Measurements from ENCODE around the gene ZMIZ1.

Gene ZMIZ1

DNA sequence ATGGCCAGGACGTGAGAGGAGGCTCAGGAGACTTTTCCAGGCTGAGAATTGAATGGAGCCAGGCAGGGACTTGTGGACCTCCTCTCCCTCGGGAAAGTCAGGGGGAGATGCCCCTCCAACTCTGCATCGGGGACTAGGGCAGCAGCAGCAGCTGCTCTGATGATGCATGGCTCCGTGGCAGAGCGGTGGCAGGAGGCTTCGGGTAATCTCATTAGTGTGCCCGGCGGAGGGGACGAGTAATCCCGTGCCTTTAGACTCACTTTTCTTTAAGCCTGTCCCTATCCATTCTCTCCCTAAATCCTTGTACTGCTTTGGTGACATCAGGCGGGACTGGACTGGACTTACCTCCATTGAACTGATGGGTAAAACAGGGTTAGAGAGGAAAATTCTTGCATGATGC is 75.1 kb downstream of the ZMIZ1 start:
- no peak for DNase-seq

DNA sequence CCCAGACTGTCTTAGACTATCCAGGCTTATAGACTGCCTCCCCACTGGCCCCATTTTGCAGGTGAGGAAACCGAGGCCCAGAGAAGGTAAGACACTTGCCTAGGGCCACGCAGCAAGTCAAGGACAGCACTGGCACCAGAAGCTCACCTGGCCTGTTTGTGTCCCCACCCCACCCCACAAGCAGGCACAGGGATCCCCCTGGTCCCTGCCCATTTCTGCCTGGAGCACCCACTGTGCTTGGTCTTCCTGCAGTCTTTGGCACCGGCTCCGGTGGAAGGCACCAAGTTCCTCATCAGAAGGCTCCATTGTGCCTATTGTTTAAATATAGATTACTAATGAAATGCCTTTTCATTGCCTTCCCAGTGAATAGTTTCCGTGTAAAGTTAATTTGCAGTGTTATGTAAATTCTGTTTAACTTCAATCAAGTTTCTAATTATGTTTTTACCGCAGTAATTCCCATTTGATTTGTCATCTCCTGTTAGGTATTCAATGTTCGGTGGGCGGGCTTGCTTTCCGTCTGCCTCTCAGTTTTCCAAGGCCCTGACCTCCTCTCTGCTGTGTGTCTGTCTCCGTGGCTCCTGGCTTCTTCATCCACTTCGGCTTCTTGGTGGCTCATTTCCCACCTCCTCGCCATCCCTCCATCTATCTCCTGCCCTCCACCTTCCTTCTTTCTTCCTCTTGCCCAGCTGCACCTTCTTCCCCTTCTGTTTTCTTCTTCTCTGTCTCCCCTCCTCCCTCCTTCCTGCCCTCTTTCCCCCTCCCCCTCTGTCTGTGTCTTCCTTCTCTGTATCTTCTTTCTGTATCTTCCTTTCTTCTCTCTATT is 75.8 kb downstream of the ZMIZ1 start:
- DNase-seq, result no peak

DNA sequence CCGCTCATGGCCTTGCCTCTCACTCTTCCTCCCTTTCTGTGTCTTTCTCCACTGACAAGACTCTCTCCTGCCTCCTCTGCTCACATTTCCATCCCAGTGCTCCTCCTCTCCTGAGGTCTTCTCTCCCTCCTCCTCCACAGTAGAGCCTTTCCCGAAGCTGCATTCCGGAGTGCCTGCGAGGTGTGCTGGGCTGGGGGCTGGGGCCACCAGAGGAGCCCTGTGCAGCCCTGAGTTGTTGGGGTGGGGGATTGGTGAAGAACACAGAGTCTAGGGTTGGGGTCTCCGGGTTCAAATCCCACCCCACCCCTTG is 76.4 kb downstream of the ZMIZ1 start:
- no peak for DNase-seq

DNA sequence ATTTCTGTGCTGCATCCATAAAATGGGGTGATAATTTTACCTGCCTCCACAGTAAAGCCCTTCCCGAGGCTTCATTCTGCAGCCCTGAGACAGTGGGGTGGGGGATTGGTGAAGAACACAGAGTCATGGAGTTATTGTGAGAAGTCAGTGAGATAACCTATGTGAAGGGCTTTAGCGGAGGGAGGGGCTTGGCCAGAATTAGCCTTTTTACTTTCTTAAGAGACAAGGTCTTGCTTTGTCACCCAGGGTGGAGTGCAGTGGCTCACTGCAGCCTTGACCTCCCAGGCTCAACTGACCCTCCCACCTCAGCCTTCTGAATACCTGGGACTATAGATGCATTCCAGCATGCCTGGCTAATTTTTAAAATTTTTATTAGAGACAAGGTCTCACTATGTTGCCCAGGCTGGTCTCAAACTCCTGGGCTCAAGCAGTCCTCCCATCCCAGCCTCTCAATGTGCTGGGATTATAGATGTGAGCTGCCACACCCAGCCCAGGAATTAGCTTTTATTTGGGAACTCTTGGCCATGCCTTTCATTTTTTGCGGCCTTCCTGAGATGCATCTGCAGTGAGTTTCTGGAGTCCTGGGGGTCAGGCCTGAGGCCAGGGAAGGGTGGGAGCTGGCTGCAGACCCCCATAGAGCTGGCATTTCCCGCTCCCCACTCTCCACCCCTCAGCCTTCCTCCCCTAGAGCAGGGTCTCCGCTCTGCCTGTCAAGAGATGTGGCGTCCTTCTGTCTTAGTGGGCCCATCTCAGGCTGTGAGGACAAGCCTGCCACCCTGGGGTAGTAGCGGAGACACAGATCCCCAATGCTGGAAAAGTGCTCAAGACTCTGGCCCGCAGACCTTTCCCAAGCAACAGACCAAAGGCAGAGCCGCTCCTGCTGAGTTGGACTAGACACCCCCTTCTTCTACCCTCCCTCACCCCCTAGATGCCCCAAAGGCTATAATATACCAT is 77.0 kb downstream of the ZMIZ1 start:
- DNase-seq, result no peak

DNA sequence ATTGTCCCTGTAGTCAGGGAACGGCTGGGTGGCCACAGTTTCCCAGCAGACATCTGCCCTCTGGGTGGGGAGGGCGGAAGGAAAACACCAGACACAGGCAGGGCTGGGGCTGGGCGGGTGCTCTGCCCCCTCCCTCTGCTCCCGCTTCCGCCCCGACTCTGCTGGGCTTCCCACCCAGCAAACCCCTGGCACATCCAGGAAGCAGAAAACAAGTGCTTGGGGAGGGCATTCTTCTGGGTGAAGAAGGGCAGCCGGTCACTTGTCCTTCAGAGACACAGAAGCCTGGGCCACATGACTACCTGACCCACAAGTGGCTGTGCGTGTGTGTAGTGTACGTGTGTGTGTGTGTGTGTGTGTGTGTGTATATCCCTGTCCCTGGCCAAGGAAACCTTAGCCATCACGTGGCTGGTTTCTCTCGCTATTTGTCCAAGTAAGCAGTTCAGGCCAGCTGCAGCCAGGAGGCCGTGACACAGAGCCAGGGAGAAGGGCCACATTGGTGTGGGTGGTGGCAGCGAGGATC is 77.9 kb downstream of the ZMIZ1 start:
- DNase-seq, result no peak

DNA sequence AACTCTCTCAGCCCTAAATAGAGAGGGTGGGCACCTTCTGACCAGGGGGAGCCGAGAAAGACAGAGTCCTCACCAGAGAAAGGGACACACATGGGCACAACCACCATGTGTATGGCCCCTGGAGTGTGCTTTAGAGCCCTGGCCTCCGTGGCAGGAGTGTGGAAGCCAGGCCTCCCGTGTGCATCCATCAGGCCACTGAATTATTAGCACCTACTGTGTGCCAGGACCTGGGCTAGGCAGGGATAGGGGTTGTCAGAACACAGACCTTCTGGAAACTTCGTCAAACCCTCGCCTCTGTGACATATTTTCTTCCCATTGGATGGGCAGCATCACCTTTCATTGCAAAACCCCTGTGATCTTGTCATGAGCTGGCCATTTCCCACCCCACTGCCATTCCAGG is 78.5 kb downstream of the ZMIZ1 start:
- no peak for DNase-seq

DNA sequence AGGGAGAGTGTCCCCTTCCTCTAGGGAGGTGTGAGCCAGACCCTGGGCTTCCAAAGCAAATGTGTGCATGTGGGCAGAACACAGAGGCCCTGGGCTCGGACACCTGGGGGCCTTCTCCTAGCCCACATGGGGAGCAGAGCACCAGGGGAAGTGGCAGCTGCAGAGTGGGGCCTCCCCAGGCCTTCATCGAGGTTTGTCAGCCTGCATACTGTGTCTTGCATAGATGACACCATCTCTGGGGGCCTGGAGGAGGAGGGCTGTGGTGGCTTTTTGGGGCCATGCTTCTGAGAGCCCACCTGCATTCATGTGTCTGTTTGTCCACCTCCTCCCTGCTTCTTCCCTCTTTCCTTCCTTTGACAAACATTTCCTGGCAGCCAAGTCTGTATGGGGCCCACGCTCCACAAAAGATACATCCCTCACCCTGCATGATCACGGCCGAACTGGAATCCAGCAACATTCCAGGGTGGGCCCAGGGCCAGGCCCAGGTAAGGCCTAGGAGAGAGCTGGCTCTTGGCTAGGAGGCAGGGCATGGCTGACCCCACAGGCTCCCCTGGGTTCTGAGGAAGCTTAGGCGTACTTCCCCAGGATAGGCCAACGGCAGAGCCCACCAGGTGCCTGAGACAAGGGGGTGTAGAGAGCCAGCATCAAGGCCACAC is 79.2 kb downstream of the ZMIZ1 start:
- DNase-seq, result no peak

DNA sequence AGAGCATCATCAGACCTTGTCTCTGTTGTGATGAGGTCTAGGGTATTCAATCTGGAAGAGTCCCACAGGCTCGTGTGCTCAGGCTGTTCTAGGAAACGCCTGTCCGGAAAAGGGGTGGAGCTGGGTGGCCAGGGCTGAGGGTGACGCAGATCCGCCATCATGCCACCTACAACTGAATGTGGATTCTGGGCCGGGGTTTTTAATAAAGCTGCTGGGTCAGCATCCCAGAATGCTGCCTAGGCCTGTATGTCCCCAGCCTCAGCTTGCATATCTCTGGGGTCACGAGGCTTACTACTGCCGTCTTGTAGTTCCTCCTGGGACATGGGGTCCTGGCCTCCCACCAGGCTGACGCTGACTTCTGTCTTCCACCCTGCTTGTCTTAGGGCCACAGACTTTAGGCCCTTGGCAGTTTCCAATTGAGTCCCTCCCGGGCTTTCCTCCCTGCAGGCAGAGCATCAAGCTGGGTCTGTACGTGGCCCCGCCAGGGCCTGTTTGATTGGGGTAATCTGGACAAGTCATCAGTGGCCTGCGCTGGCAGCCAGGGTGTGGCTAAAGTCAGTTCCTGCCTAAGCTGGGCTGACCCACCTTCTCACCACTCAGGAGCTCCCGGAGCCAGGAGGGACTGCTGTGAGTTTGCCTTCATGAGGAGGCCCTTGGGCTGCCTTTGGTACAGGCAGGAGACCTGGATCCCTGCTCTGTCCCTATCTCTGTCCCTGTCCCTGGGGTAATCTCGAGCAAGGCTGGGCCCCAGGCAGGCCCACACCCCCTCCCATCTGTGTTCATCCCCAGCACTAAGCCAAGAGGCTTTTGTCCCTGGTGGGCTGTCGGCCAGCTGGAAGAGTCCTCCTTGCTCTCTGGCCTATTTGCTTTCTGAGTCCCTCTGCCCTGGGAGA is 79.9 kb downstream of the ZMIZ1 start:
- DNase-seq, result no peak

DNA sequence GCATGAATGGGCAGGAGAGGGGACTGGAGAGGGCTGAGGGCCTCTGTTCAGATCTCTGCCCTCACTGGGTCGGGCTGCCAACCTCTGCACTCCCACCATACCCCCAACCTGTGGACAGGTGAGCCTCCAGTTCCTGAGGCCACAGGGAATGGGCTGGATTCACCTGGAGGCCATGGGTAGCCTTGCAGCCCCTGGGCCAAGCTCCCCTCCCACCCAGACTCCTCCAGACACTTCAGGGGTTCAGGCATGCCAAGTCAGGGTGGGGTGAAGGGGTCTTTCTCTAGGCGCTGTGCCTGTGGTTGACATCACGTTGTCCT is 80.5 kb downstream of the ZMIZ1 start:
- DNase-seq, result no peak

DNA sequence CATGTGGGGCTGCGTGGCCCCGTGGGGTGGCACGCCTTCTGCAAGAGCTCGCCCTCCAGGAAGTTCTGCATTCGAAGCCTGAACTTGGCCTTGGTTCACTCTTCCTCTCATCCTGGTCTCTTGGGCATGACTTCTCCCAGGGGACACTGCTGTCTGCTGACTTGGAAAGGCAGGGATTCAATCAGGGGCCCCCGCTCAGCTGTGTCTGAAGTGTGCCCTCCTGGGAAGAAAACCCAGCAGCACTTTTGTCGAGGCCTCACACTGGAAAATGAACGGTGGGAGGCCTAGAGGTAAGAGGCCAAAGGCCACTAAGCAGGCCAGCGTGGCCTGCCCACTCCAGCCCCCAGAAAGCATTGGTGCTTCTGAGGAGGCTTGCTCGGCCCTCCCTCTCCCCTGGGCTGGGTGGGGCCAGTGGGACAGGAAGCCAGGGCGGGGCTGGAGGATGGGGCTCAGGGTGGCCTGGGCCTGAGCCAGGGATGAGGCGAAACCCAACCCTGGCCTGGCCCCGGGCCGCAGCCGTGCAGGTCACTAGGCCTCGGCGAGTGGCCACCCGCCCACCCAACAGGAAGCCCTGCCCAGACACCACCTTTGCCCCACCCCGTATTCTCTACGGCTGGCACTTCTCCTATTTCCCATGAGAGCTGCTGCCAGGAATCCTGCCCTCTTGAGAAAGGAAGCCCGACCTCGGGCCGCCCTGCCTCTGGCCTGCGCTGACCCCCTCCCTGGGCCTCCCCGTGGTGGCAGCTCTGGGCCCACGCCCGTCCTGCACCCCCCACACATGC is 81.1 kb downstream of the ZMIZ1 start:
- DNase-seq, result no peak

DNA sequence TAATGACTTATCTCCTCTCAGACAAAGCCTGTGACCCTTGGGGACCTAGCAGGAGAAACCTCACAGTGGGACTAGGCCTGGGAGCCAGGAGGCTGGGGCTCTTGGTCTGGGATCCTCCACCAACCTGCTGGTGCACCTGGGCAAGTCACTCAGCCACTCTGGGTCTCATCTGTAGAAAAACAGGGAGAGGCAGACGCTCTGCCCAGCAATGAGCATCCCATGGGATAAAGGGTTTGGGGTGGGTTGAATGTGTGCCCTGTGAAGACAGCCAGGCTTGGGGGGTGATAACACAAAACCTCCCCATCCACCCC is 81.6 kb downstream of the ZMIZ1 start:
- no peak for DNase-seq

DNA sequence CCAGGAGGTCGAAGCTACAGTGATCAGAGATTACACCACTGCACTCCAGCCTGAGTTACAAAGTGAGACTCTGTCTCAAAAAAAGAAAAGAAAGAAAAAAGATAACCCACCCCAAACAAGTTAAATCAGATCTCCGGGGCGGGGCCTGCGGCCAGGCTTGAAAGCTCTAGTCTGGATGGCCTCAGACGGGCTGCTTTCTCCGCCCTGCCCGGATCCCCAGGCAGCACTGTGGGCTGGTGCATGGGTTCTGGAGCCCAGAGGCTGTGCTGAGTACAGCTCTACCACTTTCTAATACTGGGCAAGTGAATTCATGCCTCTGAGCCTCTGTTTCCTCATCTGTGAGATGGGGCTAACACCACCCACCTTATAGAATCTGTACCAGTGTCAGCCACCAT is 83.7 kb downstream of the ZMIZ1 start:
- DNase-seq, result no peak

DNA sequence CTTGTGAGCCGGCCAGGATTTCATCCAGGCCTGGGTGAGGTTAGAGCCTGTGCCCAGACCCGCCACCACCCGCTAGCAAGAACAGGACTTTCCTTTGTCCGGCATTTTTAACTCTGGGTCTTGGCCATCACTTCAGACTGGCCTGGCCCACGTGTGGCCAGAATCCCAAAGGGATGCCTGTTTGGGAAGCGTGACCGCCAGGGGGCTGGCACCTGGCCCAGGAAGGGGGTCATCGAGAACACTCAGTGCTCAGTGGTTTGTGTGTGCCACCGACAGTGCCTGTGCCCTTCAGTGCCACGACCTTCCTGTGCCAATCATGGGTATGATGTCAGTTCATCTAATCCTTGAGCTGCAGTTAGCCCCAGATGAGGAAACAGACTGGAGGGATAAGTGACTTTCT is 85.0 kb downstream of the ZMIZ1 start:
- no peak for DNase-seq

DNA sequence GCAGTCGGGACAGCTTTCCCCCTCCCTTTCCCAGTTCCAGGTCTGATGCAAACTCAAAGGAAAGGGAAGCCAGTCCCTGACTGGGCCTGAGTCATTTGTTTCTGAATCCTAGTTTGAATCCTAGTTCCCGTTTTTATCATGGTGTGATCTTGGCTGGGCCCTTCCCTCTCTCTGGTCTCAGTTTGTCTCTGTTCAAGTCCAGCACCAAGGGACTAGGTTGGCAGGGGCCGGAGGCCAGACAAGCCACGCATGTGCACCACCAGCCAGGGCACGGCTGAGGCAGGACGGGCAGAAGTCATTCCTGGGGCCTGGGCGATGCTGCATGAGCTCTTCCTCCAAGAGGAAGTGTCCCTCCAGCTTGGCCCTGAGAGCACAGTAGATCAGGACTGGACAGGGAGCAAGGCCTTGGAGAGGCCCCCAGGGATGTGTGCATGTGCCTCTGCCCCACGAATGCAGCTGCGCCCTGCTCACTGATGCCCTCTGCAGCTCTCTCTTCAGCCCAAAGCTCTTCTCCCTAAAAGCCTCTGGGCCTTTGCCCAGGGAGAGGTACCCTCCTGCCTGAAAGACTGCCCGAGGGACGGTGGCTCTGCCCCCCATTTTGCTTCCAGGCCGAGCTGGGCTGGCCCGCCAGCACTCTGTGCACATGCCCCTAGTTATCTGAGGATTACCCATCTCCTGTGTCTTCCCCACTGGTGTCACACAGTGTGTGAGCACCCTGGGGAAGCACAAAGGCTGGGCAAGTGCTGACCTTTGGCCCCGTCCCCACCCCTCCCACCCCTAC is 86.7 kb downstream of the ZMIZ1 start:
- DNase-seq, result no peak

DNA sequence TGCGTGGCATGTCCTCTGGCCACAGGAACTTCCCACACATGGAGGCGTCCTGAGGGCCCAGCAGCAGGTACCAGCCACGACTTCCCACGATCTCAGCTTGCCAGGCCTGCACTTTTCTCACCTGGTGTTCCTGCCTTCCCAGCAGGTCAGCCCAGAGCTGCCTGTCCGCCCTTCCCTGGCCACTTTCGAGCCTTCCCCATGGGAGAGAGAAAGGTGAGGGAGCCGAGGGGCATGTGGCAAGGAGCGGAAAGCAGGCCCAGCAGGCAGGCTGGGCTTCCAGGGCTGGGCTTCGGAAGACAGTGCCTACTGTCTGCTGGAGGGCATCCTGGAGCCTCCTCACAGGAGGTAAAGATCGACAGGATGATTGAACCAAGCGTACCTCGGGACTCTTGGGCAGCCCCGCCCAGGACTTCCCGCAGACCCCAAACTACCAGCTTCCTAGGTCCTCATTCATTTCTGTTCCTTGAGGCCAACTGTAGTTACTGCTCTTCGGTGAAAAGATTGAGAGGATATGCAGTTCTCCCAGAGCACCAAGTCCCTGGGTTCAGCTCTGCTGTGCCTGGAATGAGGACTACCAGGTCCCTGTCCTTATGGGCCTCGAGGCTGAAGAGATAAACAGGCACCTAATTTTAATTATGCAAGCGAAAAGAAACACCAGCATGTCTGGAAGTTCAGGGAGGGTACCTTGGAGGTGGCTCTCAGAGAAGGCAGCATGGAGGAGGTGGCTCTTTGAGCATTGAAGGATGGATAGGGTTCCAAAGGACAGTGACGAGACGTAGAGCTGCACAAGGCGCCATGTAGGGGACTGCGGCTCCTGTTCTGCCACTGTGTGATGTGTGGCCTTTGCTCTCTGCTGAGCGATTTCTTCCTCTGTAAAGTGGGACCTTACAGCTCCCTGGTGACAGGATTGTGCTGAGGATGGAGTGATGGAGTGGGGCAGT is 87.8 kb downstream of the ZMIZ1 start:
- no peak for DNase-seq

DNA sequence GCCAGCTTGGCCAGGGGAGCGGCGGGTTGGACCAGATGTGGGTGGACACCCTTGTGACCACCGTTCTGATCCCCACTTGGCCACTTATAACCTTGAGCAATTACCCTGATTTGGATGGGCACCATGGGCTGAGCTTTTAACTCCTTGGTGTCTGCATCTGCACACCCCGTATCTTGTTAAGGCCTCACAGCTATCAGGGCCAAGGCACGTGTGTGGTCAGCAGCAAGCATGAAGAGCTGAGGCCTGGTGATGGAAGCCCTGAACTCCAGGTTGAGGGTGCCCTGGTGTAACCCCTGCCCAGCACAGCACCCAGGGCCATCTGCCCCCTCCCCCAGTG is 89.2 kb downstream of the ZMIZ1 start:
- DNase-seq, result no peak

DNA sequence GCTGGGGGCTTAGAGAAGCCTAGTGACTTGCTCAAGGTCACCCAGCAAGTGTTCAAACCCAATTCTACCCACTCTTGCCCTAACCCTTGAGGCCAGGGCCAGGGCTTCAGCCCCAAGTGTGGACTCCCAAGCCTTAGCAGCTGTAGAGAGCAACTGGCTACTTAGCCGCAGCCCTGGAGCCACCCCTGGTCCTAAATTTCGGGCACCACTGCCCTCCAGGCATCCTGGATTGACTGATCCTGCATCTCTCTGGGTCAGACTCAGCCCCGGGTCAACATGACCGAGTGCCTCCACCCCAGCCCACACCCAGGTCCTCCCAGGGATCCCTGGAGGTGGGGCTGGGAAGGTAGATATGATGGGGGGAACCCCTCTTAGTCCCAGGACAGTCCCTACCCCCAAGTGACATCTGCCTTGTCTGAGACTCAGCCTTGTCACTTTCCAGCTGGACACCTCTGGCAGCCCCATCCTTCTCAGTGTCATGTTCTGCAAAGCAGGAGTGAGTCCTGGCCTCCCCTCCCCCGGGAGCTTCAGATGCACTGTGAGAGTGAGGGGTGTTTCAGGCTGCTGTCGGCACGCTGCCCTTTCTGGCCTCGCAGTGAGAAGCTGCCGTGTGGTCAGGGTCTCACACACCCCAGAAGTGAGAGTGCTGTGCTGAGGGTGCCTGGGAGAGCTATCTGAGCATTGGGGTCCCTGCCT is 89.8 kb downstream of the ZMIZ1 start:
- no peak for DNase-seq

DNA sequence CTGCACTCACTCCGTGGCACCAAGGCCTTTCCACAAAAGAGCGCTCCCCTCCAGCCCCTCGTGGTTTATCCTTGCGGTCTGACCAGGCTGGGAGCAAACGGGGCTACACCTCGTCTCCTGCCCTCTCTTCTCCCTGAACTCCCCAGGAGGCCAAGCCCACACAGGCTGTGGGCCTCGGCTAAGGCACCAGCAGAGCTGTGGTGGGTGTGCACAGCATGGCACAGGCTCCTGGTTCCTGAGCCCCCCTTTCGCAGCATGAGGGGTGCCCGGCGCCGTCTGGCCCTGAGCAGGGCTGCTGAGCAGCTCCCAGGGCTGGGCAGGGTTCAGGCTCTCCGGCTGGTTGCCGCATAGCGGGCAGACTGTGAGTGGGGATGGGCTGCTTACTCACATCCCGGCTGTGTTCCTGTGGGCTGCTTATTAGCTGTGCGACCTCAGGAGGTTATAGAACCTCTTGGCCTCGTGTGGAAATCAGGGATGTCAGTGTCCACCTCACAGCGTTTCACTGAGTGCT is 90.4 kb downstream of the ZMIZ1 start:
- no peak for DNase-seq

DNA sequence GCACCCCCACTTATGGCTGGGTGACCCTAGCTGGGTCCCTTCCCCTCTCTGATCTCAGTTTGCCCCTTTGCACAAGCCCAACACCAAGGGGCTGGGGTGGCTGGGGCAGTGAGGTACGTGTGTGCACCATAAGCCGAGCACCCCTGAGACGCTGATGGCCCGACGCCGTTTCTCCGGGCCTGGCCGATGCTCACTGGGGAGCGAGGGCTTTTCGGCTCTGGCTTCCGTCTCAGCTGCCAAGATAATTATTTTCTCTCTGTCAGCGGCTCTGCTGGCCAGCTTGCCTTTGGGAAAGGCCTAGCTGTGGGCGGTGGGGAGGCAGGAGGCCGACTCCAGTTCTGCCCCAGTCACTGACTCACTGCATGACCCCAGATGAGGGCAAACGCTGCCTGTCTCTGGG is 91.0 kb downstream of the ZMIZ1 start:
- DNase-seq, result no peak

Data from NK-92 treated with Interleukin-12 subunit alpha and Interleukin-12 subunit beta, amount 100 ng/mL, for 24 hours (cell line).